GM13977 (cell line): ENCODE results near the gene THNSL1.
"Not testable (repeated sequence)": the region's sequence is repeated elsewhere in the genome, so short reads cannot be mapped to it uniquely, and the experiment has no call there.

ENCODE experiments used
- DNase-seq: peaks from one replicate; pipeline ENCODE4 v3.0.0; 2012; ENCODE audit warnings: low spot score
- CTCF ChIP-seq: IDR thresholded peaks from 2 replicates; pipeline ENCODE4 v1.5.1; 2012; ENCODE audit warnings: mild to moderate bottlenecking, control low read depth; ENCODE audit not compliant: insufficient read depth; ENCODE audit errors: extremely low read depth, missing control alignments
- in situ Hi-C: fragments of 300-500 bp; cut with MboI; formaldehyde crosslinking; loops from one replicate; pipeline ENCODE4 v1.12.0; 2022; ENCODE audit warnings: low sequenced_read_pairs, low pct_unique_long_range_greater_than_20kb, mixed read lengths, inconsistent platforms; ENCODE audit not compliant: unreplicated experiment

THNSL1 gene

GRCh38 chr10:25016376-25017153 lies at the start of gene THNSL1:
THNSL1 (plus strand) TSS chr10:25016612; CDS start chr10:25023224, 6,612 bp downstream.
- in situ Hi-C loops, result no loop called here
- TF ChIP-seq CTCF, result no peak
- peak; percentile 95 for DNase-seq

- in situ Hi-C loops, result no loop called here
- no peak for DNase-seq
Observed at GRCh38 chr10:24966962-24967481, 49.4 kb upstream of the THNSL1 start.

GRCh38 chr10:24968349-24968748 lies 48.1 kb upstream of the THNSL1 start:
- TF ChIP-seq CTCF, result no peak
- in situ Hi-C loops, result no loop called here
- no peak for DNase-seq

More at GRCh38 chr10:24966962-24967481, 49.4 kb upstream of the THNSL1 start:
- no peak for TF ChIP-seq CTCF

- in situ Hi-C loops, DNase-seq: not testable (repeated sequence)
Observed at GRCh38 chr10:24968951-24969350, 47.5 kb upstream of the THNSL1 start.

GRCh38 chr10:24969841-24970281 lies 46.6 kb upstream of the THNSL1 start:
- TF ChIP-seq CTCF, result no peak
- in situ Hi-C loops, result no loop called here
- DNase-seq, result no peak

- TF ChIP-seq CTCF, result no peak
- no peak for DNase-seq
- in situ Hi-C loops, result no loop called here
Observed at GRCh38 chr10:24971374-24971773, 45.0 kb upstream of the THNSL1 start.

GRCh38 chr10:24973163-24973562 lies 43.2 kb upstream of the THNSL1 start:
- no peak for TF ChIP-seq CTCF
- in situ Hi-C loops, result no loop called here
- DNase-seq, result no peak
